ENCODE data around the gene EGF. TPM values are rescaled to one million over a fixed set of nuclear protein-coding genes. Genes with fewer than 3 reads are reported as not detected.

EGF gene
- total RNA-seq, 1 experiment from 2014 or later: 1.5 TPM

DNA sequence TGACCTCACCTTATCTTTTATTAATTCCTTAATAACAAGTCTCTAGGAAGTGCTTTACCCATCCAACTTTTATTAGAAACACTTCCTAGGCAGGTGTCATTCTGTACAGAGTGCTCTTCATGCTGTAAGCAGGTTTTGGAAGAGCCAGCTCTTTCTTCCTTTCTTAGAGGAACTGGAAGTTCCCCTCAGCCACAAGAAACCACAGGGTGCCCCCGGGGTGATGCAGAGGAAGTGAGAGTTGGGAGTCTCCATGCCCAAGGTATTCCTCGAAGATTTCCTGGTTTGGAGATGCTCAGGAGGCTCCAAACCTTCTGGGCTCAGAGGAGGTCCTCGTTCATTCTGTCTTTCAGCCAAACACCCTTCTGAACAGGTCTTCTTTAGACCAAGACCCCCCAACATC is 83.8 kb downstream of the EGF start:
- no peak for DNase-seq
- TF ChIP-seq, protein P1, sequence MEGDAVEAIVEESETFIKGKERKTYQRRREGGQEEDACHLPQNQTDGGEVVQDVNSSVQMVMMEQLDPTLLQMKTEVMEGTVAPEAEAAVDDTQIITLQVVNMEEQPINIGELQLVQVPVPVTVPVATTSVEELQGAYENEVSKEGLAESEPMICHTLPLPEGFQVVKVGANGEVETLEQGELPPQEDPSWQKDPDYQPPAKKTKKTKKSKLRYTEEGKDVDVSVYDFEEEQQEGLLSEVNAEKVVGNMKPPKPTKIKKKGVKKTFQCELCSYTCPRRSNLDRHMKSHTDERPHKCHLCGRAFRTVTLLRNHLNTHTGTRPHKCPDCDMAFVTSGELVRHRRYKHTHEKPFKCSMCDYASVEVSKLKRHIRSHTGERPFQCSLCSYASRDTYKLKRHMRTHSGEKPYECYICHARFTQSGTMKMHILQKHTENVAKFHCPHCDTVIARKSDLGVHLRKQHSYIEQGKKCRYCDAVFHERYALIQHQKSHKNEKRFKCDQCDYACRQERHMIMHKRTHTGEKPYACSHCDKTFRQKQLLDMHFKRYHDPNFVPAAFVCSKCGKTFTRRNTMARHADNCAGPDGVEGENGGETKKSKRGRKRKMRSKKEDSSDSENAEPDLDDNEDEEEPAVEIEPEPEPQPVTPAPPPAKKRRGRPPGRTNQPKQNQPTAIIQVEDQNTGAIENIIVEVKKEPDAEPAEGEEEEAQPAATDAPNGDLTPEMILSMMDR (conservative IDR thresholded peaks at IDR 0.05): no peak
- Histone ChIP-seq H2BK15ac (ENCODE audit: low read depth, low read length) (no peak overlapping the region), H4K91ac (ENCODE audit: insufficient read length, low read depth, low read length) (no peak overlapping the region), H3K18ac (ENCODE audit: insufficient read length, low read depth, low read length) (no peak overlapping the region), H2BK120ac (ENCODE audit: low read depth, low read length, poor library complexity, severe bottlenecking) (no peak overlapping the region), H3K9me3 (ENCODE audit: control insufficient read depth, low read depth, low read length) (no peaks in the 10 kb centered on the region), H3K23me2 (ENCODE audit: insufficient read length, low read depth, low read length, poor library complexity, severe bottlenecking) (no peaks in the 10 kb centered on the region), H2BK5ac (ENCODE audit: insufficient read length, low read length) (no peak overlapping the region), H3K27ac (ENCODE audit: insufficient read length, low read depth, low read length) (no peak overlapping the region), H4K5ac (ENCODE audit: insufficient read length, low read depth, low read length) (no peak overlapping the region), H3T11ph (ENCODE audit: low read length) (no peak overlapping the region), H4K8ac (replicated peaks; ENCODE audit: insufficient read length, low read depth, low read length) (no peak overlapping the region), H3K4ac (ENCODE audit: low read depth, low read length) (no peak overlapping the region), H3K14ac (ENCODE audit: insufficient read depth, low read length) (no peak overlapping the region), H3K9ac (ENCODE audit: extremely low read depth, insufficient read length, low read length) (no peak overlapping the region), H3K27me3 (ENCODE audit: insufficient read depth, low read length) (no peaks in the 10 kb centered on the region), H3K4me1 (ENCODE audit: insufficient read depth, low read length) (no peaks in the 10 kb centered on the region), H3K79me2 (ENCODE audit: insufficient read depth, low read length) (no peaks in the 10 kb centered on the region), H3K79me1 (ENCODE audit: insufficient read depth, low read depth, low read length, poor library complexity, severe bottlenecking) (no peaks in the 10 kb centered on the region), H3K56ac (ENCODE audit: insufficient read length, low read depth, low read length) (no peak overlapping the region), H2BK20ac (ENCODE audit: low read depth, low read length, poor library complexity, severe bottlenecking) (no peak overlapping the region), H2AK5ac (ENCODE audit: insufficient read length, low read length) (no peak overlapping the region), H3K4me2 (ENCODE audit: insufficient read depth, insufficient read length, low read length) (no peak overlapping the region), H4K20me1 (ENCODE audit: control insufficient read depth, insufficient read depth, insufficient read length) (no peaks in the 10 kb centered on the region), H2AFZ (ENCODE audit: low read length) (no peak overlapping the region), H2BK12ac (ENCODE audit: insufficient read length, low read depth, low read length) (no peak overlapping the region), H3K23ac (ENCODE audit: insufficient read length, low read depth, low read length) (no peak overlapping the region)
- no CpG with 5 or more reads among the region's 3 CpGs for WGBS (ENCODE audit: extremely low coverage, insufficient read length, low lambda C conversion rate)
- no peaks in the 10 kb centered on the region for H3K36me3 Mint-ChIP-seq (ENCODE audit: insufficient read depth in 1 of 3, low read depth in 3 of 3)
- no peak overlapping the region; a peak in 1 of 7 replicates for H3K27ac Mint-ChIP-seq
- no peaks in the 10 kb centered on the region for H3K9me3 Mint-ChIP-seq
- H3K27me3 Mint-ChIP-seq (ENCODE audit: low read depth): no peaks in the 10 kb centered on the region
- H3K4me3 Mint-ChIP-seq: no peak overlapping the region
- no peaks in the 10 kb centered on the region for H3K4me1 Mint-ChIP-seq
